ENCODE measurements around the gene PRKAG2.

DNA sequence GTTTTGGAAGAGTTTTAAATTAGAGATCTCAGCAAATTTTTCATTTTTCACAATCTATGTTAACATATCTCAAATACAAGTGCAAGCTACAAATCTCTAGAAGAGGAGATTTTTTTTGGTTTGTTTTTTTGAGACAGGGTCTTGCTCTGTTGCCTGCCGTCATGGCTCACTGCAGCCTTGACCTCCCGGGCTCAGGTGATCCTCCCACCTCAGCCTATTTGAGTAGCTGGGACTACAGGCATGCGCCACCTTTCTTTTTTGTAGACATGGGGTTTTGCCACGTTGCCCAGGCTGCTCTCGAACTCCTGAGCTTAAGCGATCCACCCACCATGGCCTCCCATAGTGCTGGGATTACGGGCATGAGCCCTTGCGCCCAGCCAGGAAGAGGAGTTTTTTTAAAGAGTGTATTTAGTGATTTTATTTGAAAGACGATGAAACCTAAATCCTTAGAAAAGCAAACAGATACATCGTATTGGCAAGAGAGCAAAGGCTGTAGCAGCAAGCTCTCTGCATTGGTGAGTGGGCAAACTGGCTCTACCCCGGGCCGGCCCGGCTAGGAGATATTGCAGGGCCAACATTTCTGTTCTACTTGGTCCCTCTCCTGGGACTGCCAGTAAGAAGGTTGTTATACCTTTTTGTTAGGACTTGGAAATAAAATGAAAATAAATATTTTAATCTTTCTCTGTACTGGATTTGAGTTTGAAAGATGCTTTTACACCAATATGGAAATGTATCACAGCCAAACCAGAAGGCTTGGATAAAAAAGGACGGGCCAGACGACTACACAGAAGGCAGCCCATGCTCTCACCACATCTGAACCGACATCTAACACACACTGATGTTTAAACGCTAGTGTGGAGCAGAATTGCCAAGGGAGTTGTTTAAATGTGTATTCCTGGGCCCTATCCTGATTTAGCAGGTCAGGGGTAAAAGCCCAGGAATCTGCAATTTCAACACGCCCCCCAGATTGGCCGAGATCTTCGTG, 307.7 kb downstream of the PRKAG2 start:
- TF ChIP-seq CTCF (IDR thresholded peaks at IDR 0.05 in 8 of 11, conservative IDR thresholded peaks at IDR 0.05 in 3 of 11): no peak
- TF ChIP-seq POLR2A (IDR thresholded peaks at IDR 0.05): no peak
- TF ChIP-seq POLR2AphosphoS5 (IDR thresholded peaks at IDR 0.05): no peak
